GM12878 (cell line): ENCODE data around the gene MIAT. TPM values are rescaled to one million over a fixed set of nuclear protein-coding genes. Genes with fewer than 3 reads are reported as not detected.

Experiments
- E2F4 ChIP-seq: IDR thresholded peaks from 2 replicates; pipeline ENCODE4 v1.6.1; 2012; ENCODE audit warnings: low read depth, low read length, improper control_type of control experiment
- HDAC2 ChIP-seq: fragments of 200-600 bp; sonication (generic); IDR thresholded peaks from 2 replicates; pipeline ENCODE4 v1.6.1; 2017
- MLLT1 ChIP-seq: fragments of 450-650 bp; IDR thresholded peaks from 2 replicates; pipeline ENCODE4 v1.6.1; 2016; ENCODE audit warnings: mild to moderate bottlenecking
- NBN ChIP-seq: fragments of 450-650 bp; IDR thresholded peaks from 2 replicates; pipeline ENCODE4 v1.6.1; 2016
- RELA ChIP-seq: fragments of 450-650 bp; IDR thresholded peaks from 2 replicates; pipeline ENCODE4 v1.8.0; 2014; ENCODE audit warnings: borderline replicate concordance; ENCODE audit not compliant: partially characterized antibody
- RFX5 ChIP-seq: IDR thresholded peaks from 2 replicates; pipeline ENCODE4 v1.6.1; 2011; ENCODE audit warnings: low read depth, low read length, improper control_type of control experiment
- SIX5 ChIP-seq: IDR thresholded peaks from 2 replicates; pipeline ENCODE4 v1.6.1; 2011; ENCODE audit warnings: mild to moderate bottlenecking, low read depth, low read length, moderate library complexity; ENCODE audit not compliant: severe bottlenecking
- SMC3 ChIP-seq: IDR thresholded peaks from 2 replicates; pipeline ENCODE4 v1.6.1; 2011; ENCODE audit warnings: low read length, improper control_type of control experiment, borderline replicate concordance
- TAF1 ChIP-seq: IDR thresholded peaks from 2 replicates; pipeline ENCODE4 v1.6.1; 2011; ENCODE audit warnings: mild to moderate bottlenecking, low read depth, low read length, borderline replicate concordance
- ZBTB33 ChIP-seq: fragments of 450-650 bp; IDR thresholded peaks from 2 replicates; pipeline ENCODE4 v1.6.1; 2017; ENCODE audit warnings: mild to moderate bottlenecking
- ZNF217 ChIP-seq: fragments of 450-650 bp; IDR thresholded peaks from 2 replicates; pipeline ENCODE4 v1.6.1; 2017; ENCODE audit warnings: antibody characterized with exemption, mild to moderate bottlenecking
- polyA plus RNA-seq, 11 experiments: library from polyadenylated mRNA; depleted of rRNA in 4 of 11; unstranded in 6 of 11; stranded (reverse) in 5 of 11; fragments of >200 nt; fragmentation: Nextera tagmentation in 4 of 11; fragmentation: Illumina TruSeq in 1 of 11; extraction: Ambion mirVana in 4 of 11; extraction: Trizol in 1 of 11; gene quantifications; 1 replicate in 1 of 11; 2 replicates in 10 of 11; pipeline versions ENCODE4 v1.2.1 to v1.2.3, GENCODE V29; 2011 to 2016; ENCODE audit warnings: inconsistent platforms in 2 of 11, missing spikeins in 2 of 11, low read depth in 1 of 11
- total RNA-seq, 4 experiments: library from RNA; depleted of rRNA in 3 of 4; stranded (reverse); fragments of >200 nt in 3 of 4; fragmentation: Illumina TruSeq in 1 of 4; extraction: Trizol in 1 of 4; gene quantifications; 2 replicates each; pipeline versions ENCODE4 v1.2.1 to v1.2.3, GENCODE V29; 2013 to 2021
- TF ChIP-seq, protein P1 (sequence below): fragments of 150-350 bp; IDR thresholded peaks from 2 replicates; pipeline ENCODE4 v1.6.1; 2014; ENCODE audit warnings: mild to moderate bottlenecking, low read depth, low read length
- TF ChIP-seq, protein P2 (sequence below): fragments of 450-650 bp; formaldehyde crosslinking; IDR thresholded peaks from 2 replicates; pipeline ENCODE4 v1.5.0; 2022; ENCODE audit warnings: mild to moderate bottlenecking, missing genetic modification characterization
- TF ChIP-seq, protein P3 (sequence below): IDR thresholded peaks from 2 replicates; pipeline ENCODE4 v1.6.1; 2012; ENCODE audit warnings: low read depth, low read length, improper control_type of control experiment

Gene MIAT
- total and polyA plus RNA-seq, 10 of the 15 experiments (the other 5 are each of a cell fraction or from before 2014, with no cell fraction given) = 0.39 to 13.7 (median 4.6) TPM

DNA sequence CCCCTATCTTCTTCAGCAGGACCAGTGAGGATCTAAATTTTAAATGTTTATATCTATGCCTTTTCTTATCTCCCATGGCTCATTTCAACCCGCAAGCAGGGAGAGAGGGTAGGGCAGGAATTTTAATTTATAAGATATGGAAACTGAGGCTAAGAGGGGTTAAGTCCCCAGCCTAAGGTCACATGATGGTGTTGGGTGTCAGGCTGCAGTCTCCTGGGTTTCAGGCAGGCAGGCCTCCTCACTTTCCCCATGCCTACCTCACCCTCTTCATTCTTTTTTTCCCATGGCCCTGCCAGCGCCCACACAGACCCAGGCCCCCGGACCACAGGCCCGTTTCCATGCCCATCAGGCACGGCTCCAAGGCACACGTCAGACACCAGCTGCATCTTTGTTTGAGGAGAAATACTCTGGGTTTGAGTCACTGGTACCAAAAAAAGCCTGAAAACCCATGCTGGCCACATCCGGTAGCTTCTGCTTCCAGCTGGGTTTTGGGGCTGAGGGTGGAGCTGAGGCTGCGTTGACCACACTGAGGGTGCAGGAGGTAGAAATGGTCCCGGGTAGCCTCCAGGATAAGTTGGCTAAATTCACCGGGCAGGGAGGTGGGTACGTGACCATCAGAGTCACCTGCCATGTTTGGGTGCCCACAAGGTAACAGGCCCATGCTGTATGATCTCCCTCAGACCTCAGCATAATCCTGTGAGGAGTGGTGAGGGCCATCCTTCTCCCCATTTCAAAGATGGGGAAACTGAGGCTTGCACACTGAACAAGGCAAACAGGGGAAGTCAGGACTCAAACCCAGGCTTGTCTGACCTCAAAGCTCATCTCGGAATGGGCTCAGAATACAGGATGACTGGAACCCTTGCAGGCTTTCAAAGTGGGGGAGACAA is 47.1 kb upstream of the MIAT start (continued):
- TF ChIP-seq, protein P1, sequence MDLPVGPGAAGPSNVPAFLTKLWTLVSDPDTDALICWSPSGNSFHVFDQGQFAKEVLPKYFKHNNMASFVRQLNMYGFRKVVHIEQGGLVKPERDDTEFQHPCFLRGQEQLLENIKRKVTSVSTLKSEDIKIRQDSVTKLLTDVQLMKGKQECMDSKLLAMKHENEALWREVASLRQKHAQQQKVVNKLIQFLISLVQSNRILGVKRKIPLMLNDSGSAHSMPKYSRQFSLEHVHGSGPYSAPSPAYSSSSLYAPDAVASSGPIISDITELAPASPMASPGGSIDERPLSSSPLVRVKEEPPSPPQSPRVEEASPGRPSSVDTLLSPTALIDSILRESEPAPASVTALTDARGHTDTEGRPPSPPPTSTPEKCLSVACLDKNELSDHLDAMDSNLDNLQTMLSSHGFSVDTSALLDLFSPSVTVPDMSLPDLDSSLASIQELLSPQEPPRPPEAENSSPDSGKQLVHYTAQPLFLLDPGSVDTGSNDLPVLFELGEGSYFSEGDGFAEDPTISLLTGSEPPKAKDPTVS = no peak
- no peak for TF ChIP-seq ZBTB33
- TF ChIP-seq, protein P2, sequence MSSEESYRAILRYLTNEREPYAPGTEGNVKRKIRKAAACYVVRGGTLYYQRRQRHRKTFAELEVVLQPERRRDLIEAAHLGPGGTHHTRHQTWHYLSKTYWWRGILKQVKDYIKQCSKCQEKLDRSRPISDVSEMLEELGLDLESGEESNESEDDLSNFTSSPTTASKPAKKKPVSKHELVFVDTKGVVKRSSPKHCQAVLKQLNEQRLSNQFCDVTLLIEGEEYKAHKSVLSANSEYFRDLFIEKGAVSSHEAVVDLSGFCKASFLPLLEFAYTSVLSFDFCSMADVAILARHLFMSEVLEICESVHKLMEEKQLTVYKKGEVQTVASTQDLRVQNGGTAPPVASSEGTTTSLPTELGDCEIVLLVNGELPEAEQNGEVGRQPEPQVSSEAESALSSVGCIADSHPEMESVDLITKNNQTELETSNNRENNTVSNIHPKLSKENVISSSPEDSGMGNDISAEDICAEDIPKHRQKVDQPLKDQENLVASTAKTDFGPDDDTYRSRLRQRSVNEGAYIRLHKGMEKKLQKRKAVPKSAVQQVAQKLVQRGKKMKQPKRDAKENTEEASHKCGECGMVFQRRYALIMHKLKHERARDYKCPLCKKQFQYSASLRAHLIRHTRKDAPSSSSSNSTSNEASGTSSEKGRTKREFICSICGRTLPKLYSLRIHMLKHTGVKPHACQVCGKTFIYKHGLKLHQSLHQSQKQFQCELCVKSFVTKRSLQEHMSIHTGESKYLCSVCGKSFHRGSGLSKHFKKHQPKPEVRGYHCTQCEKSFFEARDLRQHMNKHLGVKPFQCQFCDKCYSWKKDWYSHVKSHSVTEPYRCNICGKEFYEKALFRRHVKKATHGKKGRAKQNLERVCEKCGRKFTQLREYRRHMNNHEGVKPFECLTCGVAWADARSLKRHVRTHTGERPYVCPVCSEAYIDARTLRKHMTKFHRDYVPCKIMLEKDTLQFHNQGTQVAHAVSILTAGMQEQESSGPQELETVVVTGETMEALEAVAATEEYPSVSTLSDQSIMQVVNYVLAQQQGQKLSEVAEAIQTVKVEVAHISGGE (CRISPR knock-in tag) = no peak
- TF ChIP-seq HDAC2 = 0 out of 2 replicates have a peak, but pooled peaks have one; percentile 67
- TF ChIP-seq E2F4 = no peak
- TF ChIP-seq, protein P3, sequence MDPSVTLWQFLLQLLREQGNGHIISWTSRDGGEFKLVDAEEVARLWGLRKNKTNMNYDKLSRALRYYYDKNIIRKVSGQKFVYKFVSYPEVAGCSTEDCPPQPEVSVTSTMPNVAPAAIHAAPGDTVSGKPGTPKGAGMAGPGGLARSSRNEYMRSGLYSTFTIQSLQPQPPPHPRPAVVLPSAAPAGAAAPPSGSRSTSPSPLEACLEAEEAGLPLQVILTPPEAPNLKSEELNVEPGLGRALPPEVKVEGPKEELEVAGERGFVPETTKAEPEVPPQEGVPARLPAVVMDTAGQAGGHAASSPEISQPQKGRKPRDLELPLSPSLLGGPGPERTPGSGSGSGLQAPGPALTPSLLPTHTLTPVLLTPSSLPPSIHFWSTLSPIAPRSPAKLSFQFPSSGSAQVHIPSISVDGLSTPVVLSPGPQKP = peak; percentile 75
- TF ChIP-seq SIX5 = no peak
- peak; percentile 94 for TF ChIP-seq MLLT1
- 0 out of 2 replicates have a peak, but pooled peaks have one; percentile 52 for TF ChIP-seq TAF1
- no peak for TF ChIP-seq RFX5
- peak; percentile 0 for TF ChIP-seq RELA
- TF ChIP-seq NBN = peak; percentile 97
- no peak for TF ChIP-seq SMC3
- TF ChIP-seq ZNF217 = peak; percentile 90
